Measurements from ENCODE around the gene IFT22. TPM values are rescaled to one million over a fixed set of nuclear protein-coding genes. Genes with fewer than 3 reads are reported as not detected.
"Not testable (repeated sequence)": the region's sequence is repeated elsewhere in the genome, so short reads cannot be mapped to it uniquely, and the experiment has no call there.

IFT22 gene
- total RNA-seq, 2 experiments from 2014 or later = 9.9 to 11.1 TPM

GRCh38 chr7:101265622-101266516 lies 55.7 kb downstream of the IFT22 start:
- no peaks in the 10 kb centered on the region for H3K9me3 Mint-ChIP-seq (ENCODE audit: insufficient read depth)
- DNase-seq (no peak), ATAC-seq (no peak)
- H3K4me3 Mint-ChIP-seq = no peak overlapping the region
- H3K36me3 Mint-ChIP-seq (ENCODE audit: low read depth) = no peaks in the 10 kb centered on the region
- no peak overlapping the region for H3K27ac Mint-ChIP-seq
- H3K27me3 Mint-ChIP-seq (ENCODE audit: low read depth) = peaks cover 5% of the 10 kb centered on the region
- ChIA-PET CTCF (no interaction called here), POLR2A (interaction anchor here (0.6 kb wide), 1 partner anchor 200 kb away, joined by 3 read pairs; no protein-coding TSS in a partner anchor)
- H3K4me1 Mint-ChIP-seq (ENCODE audit: low read depth) = no peaks in the 10 kb centered on the region

DNA sequence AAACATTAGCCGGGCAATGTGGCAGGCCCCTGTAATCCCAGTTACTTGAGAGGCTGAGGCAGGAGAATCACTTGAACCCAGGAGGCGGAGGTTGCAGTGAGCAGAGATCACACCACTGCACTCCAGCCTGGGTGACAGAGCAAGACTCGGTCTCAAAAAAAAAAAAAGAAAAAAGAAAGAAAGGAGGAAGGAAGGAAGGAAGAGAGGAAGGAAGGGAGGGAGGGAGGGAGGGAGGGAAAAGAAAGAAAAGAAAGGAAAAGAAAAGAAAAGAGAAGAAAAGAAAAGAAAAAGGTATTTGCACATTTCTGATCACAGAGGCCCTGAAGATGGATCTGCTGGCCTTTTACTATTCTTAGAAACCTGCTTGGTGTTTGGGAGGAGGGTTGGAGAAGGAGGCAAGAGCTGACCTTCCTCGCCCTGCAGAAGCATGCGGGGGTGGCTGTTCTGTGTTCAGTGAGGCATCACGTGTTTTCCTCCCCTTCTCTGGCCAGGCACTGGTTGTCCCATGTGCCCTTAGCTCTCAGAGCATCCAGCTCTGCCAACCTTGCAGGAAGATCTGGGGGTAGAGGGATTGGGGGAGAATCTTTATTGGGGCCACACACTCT lies 57.4 kb downstream of the IFT22 start:
- H3K36me3 Mint-ChIP-seq (ENCODE audit: low read depth); H3K4me3 Mint-ChIP-seq; H3K27me3 Mint-ChIP-seq (ENCODE audit: low read depth); ATAC-seq; DNase-seq; H3K9me3 Mint-ChIP-seq (ENCODE audit: insufficient read depth); POLR2A ChIA-PET; H3K4me1 Mint-ChIP-seq (ENCODE audit: low read depth); CTCF ChIA-PET; H3K27ac Mint-ChIP-seq: not testable (repeated sequence)

Other genes starting within 250 kb of the IFT22 start
- gene TRIM56, start 236.3 kb downstream of the IFT22 start, total RNA-seq = 10 to 100 TPM; 66.8 to 67.9 TPM
- gene SERPINE1, start 194.7 kb downstream of the IFT22 start, total RNA-seq = under 1 TPM; 0.47 to 0.58 TPM
- gene AP1S1, start 167.3 kb downstream of the IFT22 start, total RNA-seq = 10 to 100 TPM; 46.2 to 48.9 TPM
- under 1 TPM; 0.29 to 0.53 TPM for gene VGF, start 156.2 kb downstream of the IFT22 start, total RNA-seq
- gene NAT16, start 141.5 kb downstream of the IFT22 start, total RNA-seq = not detected
- gene MOGAT3, start 120.8 kb downstream of the IFT22 start, total RNA-seq = not detected
- 10 to 100 TPM; 51.1 to 58.1 TPM for gene PLOD3, start 104.2 kb downstream of the IFT22 start, total RNA-seq
- gene ZNHIT1, start 103.6 kb downstream of the IFT22 start, total RNA-seq = 10 to 100 TPM; 56.1 to 58.4 TPM
- gene CLDN15, start 84.0 kb downstream of the IFT22 start, total RNA-seq = 10 to 100 TPM; 19.6 to 21.2 TPM
- gene FIS1, start 76.7 kb downstream of the IFT22 start, total RNA-seq = 100 to 1,000 TPM; 103 to 108 TPM
- not detected for gene COL26A1, start 41.1 kb upstream of the IFT22 start, total RNA-seq

Data from activated CD8-positive, alpha-beta T cell treated with anti-CD3 and anti-CD28 coated beads, Interleukin-2, amount 10 ng/mL, durations not matched to agents 7 days and 5 days (primary cell).